PC-3 (cell line): Measurements from ENCODE around the gene CFAP157.

Experiments used
- EZH2 ChIP-seq: fragments of 300-600 bp; sonication (generic); IDR thresholded peaks from one replicate; pipeline ENCODE4 v1.6.1; 2017; ENCODE audit warnings: antibody characterized with exemption, mild to moderate bottlenecking, low read length; ENCODE audit not compliant: unreplicated experiment
- EZH2phosphoT487 ChIP-seq: fragments of 300-600 bp; sonication (generic); IDR thresholded peaks from 2 replicates; pipeline ENCODE4 v1.6.1; 2018; ENCODE audit warnings: mild to moderate bottlenecking, antibody characterized with exemption, low read length, borderline replicate concordance
- TF ChIP-seq, protein P1 (sequence below): fragments of 300-600 bp; sonication (generic); conservative IDR thresholded peaks from 2 replicates; pipeline ENCODE4 v1.5.1; 2017; ENCODE audit warnings: antibody characterized with exemption, low read depth, mild to moderate bottlenecking, low read length

DNA sequence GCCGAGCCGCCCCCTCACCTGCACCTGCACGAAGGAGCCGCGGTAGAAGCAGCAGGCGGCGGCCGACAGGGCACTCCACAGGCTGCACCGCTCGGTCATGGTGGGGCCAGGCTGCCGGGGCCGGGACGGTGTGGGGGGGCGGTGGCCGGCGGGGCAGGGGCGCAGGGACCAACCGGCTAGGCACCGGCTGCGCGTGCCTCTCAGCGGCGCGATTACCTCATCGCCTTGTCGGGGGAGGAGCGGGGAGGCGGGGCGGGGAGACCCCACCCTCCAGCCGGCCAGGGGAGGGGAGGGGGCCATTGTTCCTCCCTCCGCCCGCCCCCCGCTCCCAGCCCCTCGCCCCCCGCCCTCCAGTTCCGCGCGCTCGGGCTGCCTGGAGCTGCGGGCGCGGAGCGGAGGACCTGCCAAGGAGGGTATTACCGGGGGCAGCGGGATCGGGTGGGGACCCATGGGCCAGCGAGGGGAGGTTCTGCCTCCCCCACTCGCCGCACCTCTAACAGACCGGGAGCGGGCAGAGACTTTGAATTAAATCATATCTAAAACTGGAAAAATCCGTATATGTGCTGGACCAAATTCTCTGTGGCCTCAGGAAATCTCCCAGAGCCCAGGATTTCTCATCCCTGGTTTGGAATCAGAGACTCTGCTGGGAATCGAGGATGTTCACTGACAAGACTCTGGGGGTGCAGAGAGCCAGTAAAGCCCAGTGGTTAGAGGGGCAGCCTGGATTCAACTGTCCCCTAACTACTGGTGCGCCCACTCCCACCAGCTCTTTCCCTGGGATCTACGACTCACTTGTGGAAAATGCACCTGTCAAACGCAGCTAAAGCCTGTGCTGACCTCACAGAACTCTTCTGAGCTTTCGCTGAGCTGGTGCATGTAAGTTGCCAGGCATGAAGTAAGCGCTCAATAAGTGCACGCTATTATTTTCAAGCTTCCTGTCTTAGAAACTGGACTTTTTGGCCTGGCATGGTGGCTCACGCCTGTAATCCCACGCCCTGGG is 48.6 kb downstream of the CFAP157 start:
- TF ChIP-seq, protein P1, sequence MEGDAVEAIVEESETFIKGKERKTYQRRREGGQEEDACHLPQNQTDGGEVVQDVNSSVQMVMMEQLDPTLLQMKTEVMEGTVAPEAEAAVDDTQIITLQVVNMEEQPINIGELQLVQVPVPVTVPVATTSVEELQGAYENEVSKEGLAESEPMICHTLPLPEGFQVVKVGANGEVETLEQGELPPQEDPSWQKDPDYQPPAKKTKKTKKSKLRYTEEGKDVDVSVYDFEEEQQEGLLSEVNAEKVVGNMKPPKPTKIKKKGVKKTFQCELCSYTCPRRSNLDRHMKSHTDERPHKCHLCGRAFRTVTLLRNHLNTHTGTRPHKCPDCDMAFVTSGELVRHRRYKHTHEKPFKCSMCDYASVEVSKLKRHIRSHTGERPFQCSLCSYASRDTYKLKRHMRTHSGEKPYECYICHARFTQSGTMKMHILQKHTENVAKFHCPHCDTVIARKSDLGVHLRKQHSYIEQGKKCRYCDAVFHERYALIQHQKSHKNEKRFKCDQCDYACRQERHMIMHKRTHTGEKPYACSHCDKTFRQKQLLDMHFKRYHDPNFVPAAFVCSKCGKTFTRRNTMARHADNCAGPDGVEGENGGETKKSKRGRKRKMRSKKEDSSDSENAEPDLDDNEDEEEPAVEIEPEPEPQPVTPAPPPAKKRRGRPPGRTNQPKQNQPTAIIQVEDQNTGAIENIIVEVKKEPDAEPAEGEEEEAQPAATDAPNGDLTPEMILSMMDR, result no peak
- TF ChIP-seq EZH2 (no peak), EZH2phosphoT487 (no peak)
